SIG-M5 treated with dmso at 0.1 percent for 504 hours (cell line): ENCODE results near the gene PPP1R7.

Experiments
- DNase-seq: peaks from one replicate; lab custom pipeline; 2025; ENCODE audit not compliant: unreplicated experiment; lab: John Stamatoyannopoulos, UW

The PPP1R7 gene

GRCh38 chr2:241139531-241140444 lies 10.5 kb upstream of the PPP1R7 start:
- no peak for DNase-seq

- DNase-seq = no peak
These were observed 9.8 kb upstream of the PPP1R7 start for GRCh38 chr2:241140445-241140840.

- DNase-seq = no peak
These were observed 9.0 kb upstream of the PPP1R7 start for GRCh38 chr2:241141214-241141770.

- DNase-seq = no peak
These were observed 8.2 kb upstream of the PPP1R7 start for GRCh38 chr2:241142063-241142462.

- DNase-seq = no peak
These were observed 7.7 kb upstream of the PPP1R7 start for GRCh38 chr2:241142593-241142992.

GRCh38 chr2:241146286-241146685 lies 4.0 kb upstream of the PPP1R7 start:
- no peak for DNase-seq

GRCh38 chr2:241147336-241147735 lies 2.9 kb upstream of the PPP1R7 start:
- no peak for DNase-seq

GRCh38 chr2:241148239-241148638 lies 2.0 kb upstream of the PPP1R7 start:
- DNase-seq = peak; percentile 31

- DNase-seq = peak; percentile 98
These were observed 1.2 kb upstream of the PPP1R7 start, which contains the start of gene PASK for GRCh38 chr2:241148891-241149674. Gene PASK, minus strand, starts transcription at chr2:241149472. Its CDS starts 6,440 bp downstream, at chr2:241143032.

- DNase-seq = no peak
These were observed 667 bp upstream of the PPP1R7 start for GRCh38 chr2:241149675-241149924.

- no peak for DNase-seq
These were observed 628 bp downstream of the PPP1R7 start for GRCh38 chr2:241150660-241151530.

- DNase-seq = no peak
These were observed 1.8 kb downstream of the PPP1R7 start for GRCh38 chr2:241151934-241152660.

- no peak for DNase-seq
These were observed 3.3 kb downstream of the PPP1R7 start for GRCh38 chr2:241153616-241154015.

GRCh38 chr2:241154915-241155314 lies 4.6 kb downstream of the PPP1R7 start:
- DNase-seq = no peak

GRCh38 chr2:241155936-241156335 lies 5.7 kb downstream of the PPP1R7 start:
- no peak for DNase-seq

- DNase-seq = peak; percentile 72
These were observed 6.7 kb downstream of the PPP1R7 start for GRCh38 chr2:241156971-241157441.

- DNase-seq = no peak
These were observed 7.7 kb downstream of the PPP1R7 start for GRCh38 chr2:241157841-241158545.

- DNase-seq = no peak
These were observed 8.3 kb downstream of the PPP1R7 start for GRCh38 chr2:241158546-241158900.

GRCh38 chr2:241159116-241159515 lies 8.8 kb downstream of the PPP1R7 start:
- DNase-seq = no peak

- no peak for DNase-seq
These were observed 10.1 kb downstream of the PPP1R7 start for GRCh38 chr2:241160318-241160717.
